ENCODE data around the gene CES4A. TPM values are rescaled to one million over a fixed set of nuclear protein-coding genes. Genes with fewer than 3 reads are reported as not detected.

CES4A gene
- 7.1 and 10.2 TPM in 2 replicates for total RNA-seq

GRCh38 chr16:66988197-66988788 is at the start of gene CES4A:
CES4A (plus strand) TSS chr16:66988589; CDS start chr16:66988773, 184 bp downstream.
- no peak within 1 kb of the TSS for H3K27ac Mint-ChIP-seq

GRCh38 chr16:66939366-66939765 is 49.0 kb upstream of the CES4A start:
- H3K4me1 Mint-ChIP-seq = peaks cover 29% of the 10 kb centered on the region
- ChIA-PET POLR2A (no interaction called here), CTCF (no interaction called here)
- H3K27ac Mint-ChIP-seq = no peak overlapping the region
- peaks cover 65% of the 10 kb centered on the region for H3K36me3 Mint-ChIP-seq (ENCODE audit: low read depth)
- no peak overlapping the region for H3K4me3 Mint-ChIP-seq
- TF ChIP-seq CTCF (IDR thresholded peaks at IDR 0.05) = no peak
- intact Hi-C loops (cut with micrococcal nuclease) = no loop called here
- H3K27me3 Mint-ChIP-seq = no peaks in the 10 kb centered on the region
- DNase-seq = no peak
- ATAC-seq (ENCODE audit: low read depth) = no peak
- H3K9me3 Mint-ChIP-seq = no peaks in the 10 kb centered on the region

More at GRCh38 chr16:66988197-66988788, at the start of gene CES4A:
- ATAC-seq (ENCODE audit: low read depth) (no peak), DNase-seq (no peak)
- Mint-ChIP-seq H3K36me3 (ENCODE audit: low read depth) (no peaks in the 10 kb centered on the region), H3K4me1 (no peaks in the 10 kb centered on the region), H3K9me3 (no peaks in the 10 kb centered on the region), H3K4me3 (no peak within 1 kb of the TSS), H3K27me3 (no peaks in the 10 kb centered on the region)
- ChIA-PET POLR2A (no interaction called here), CTCF (no interaction called here)
- intact Hi-C loops (cut with micrococcal nuclease) = no loop called here
- no peak for TF ChIP-seq CTCF (IDR thresholded peaks at IDR 0.05)

- H3K27me3 Mint-ChIP-seq = no peaks in the 10 kb centered on the region
- no peak overlapping the region for H3K4me3 Mint-ChIP-seq
- ChIA-PET POLR2A (no interaction called here), CTCF (no interaction called here)
- H3K36me3 Mint-ChIP-seq (ENCODE audit: low read depth) = peaks cover 61% of the 10 kb centered on the region
- peaks cover 22% of the 10 kb centered on the region for H3K4me1 Mint-ChIP-seq
- no peak for TF ChIP-seq CTCF (IDR thresholded peaks at IDR 0.05)
- no peak for ATAC-seq (ENCODE audit: low read depth)
- H3K9me3 Mint-ChIP-seq = no peaks in the 10 kb centered on the region
- intact Hi-C loops (cut with micrococcal nuclease) = no loop called here
- H3K27ac Mint-ChIP-seq = no peak overlapping the region
- DNase-seq = no peak
Measured at GRCh38 chr16:66940236-66940635, 48.2 kb upstream of the CES4A start.

GRCh38 chr16:66942981-66943380 is 45.4 kb upstream of the CES4A start:
- H3K27ac Mint-ChIP-seq = no peak overlapping the region
- peaks cover 52% of the 10 kb centered on the region for H3K36me3 Mint-ChIP-seq (ENCODE audit: low read depth)

More at GRCh38 chr16:66942981-66943380, 45.4 kb upstream of the CES4A start:
- no peak overlapping the region for H3K4me3 Mint-ChIP-seq
- H3K9me3 Mint-ChIP-seq = no peaks in the 10 kb centered on the region
- peaks cover 2% of the 10 kb centered on the region for H3K27me3 Mint-ChIP-seq
- no peak for ATAC-seq (ENCODE audit: low read depth)
- intact Hi-C loops (cut with micrococcal nuclease) = no loop called here
- H3K4me1 Mint-ChIP-seq = peaks cover 9% of the 10 kb centered on the region
- DNase-seq = no peak
- no peak for TF ChIP-seq CTCF (IDR thresholded peaks at IDR 0.05)
- POLR2A ChIA-PET = interaction anchor here (1.5 kb wide), 1 partner anchor 9 kb away, joined by 5 read pairs; the partner anchor contains the start of gene CIAO2B
- CTCF ChIA-PET = no interaction called here
